ENCODE measurements around the gene EXOC2.

Gene EXOC2

GRCh38 chr6:705047-705446, 12.1 kb upstream of the EXOC2 start:
- in situ Hi-C loops (cut with HindIII; ENCODE audit: low sequenced_read_pairs) = no loop called here
- H3K4me3 ChIP-seq (ENCODE audit: low read depth, low read length) = no peak overlapping the region
- TF ChIP-seq, protein P1, sequence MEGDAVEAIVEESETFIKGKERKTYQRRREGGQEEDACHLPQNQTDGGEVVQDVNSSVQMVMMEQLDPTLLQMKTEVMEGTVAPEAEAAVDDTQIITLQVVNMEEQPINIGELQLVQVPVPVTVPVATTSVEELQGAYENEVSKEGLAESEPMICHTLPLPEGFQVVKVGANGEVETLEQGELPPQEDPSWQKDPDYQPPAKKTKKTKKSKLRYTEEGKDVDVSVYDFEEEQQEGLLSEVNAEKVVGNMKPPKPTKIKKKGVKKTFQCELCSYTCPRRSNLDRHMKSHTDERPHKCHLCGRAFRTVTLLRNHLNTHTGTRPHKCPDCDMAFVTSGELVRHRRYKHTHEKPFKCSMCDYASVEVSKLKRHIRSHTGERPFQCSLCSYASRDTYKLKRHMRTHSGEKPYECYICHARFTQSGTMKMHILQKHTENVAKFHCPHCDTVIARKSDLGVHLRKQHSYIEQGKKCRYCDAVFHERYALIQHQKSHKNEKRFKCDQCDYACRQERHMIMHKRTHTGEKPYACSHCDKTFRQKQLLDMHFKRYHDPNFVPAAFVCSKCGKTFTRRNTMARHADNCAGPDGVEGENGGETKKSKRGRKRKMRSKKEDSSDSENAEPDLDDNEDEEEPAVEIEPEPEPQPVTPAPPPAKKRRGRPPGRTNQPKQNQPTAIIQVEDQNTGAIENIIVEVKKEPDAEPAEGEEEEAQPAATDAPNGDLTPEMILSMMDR (IDR thresholded peaks at IDR 0.05; ENCODE audit: low read depth, low read length) = no peak
- DNase-seq (ENCODE audit: low read depth, low spot score) = no peak

- TF ChIP-seq, protein P1 (IDR thresholded peaks at IDR 0.05; ENCODE audit: low read depth, low read length) = no peak
- H3K4me3 ChIP-seq (ENCODE audit: low read depth, low read length) = no peak overlapping the region
- no peak for DNase-seq (ENCODE audit: low read depth, low spot score)
- in situ Hi-C loops (cut with HindIII; ENCODE audit: low sequenced_read_pairs) = no loop called here
Measured at GRCh38 chr6:704046-704445, 11.1 kb upstream of the EXOC2 start.

DNA sequence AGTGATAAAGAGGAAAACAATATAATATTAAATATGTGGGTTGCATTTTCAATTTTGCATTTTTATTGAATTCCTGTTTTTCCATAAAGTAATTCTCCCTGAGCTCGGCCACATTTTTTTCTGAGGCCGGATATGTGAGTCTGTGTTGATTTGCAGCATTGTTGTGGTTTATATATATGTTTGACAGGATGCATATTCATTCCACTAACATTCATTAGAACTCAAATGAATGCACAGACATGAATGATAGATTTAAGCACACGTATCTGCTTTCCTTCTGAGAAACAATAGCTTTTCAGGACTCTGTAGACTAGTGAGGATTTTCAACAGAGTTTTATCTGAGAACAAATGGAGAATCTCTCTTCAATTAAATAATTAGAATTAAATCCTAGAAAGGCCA, 10.6 kb upstream of the EXOC2 start:
- DNase-seq (ENCODE audit: low read depth, low spot score) = no peak
- in situ Hi-C loops (cut with HindIII; ENCODE audit: low sequenced_read_pairs) = no loop called here
- TF ChIP-seq, protein P1 (IDR thresholded peaks at IDR 0.05; ENCODE audit: low read depth, low read length) = no peak
- no peak overlapping the region for H3K4me3 ChIP-seq (ENCODE audit: low read depth, low read length)

GRCh38 chr6:701700-702479, 9.0 kb upstream of the EXOC2 start:
- TF ChIP-seq, protein P1 (IDR thresholded peaks at IDR 0.05; ENCODE audit: low read depth, low read length) = peak; percentile 17
- in situ Hi-C loops (cut with HindIII; ENCODE audit: low sequenced_read_pairs) = no loop called here
- no peak for DNase-seq (ENCODE audit: low read depth, low spot score)
- H3K4me3 ChIP-seq (ENCODE audit: low read depth, low read length) = no peak overlapping the region

DNA sequence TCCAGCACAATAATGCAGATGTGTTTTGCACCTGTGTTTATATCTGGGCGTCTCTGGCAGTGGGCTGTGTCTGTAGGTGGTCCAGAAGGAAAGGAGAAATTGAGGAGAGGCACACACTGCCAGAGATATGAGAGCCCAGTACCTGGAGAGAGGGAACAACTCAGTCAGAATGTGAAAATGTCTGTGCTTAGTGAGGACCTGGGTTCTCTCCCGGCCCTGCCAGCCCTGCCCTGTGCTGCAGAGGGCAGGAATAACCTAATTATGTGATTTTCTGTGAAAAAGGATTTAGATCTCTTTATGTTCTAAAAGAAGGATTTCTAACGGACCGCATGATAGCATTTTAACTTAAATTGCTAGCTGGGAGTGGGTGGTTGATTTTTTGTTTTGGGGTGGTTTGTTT, 8.3 kb upstream of the EXOC2 start:
- in situ Hi-C loops (cut with HindIII; ENCODE audit: low sequenced_read_pairs) = no loop called here
- TF ChIP-seq, protein P1 (IDR thresholded peaks at IDR 0.05; ENCODE audit: low read depth, low read length) = no peak
- no peak for DNase-seq (ENCODE audit: low read depth, low spot score)
- no peak overlapping the region for H3K4me3 ChIP-seq (ENCODE audit: low read depth, low read length)

DNA sequence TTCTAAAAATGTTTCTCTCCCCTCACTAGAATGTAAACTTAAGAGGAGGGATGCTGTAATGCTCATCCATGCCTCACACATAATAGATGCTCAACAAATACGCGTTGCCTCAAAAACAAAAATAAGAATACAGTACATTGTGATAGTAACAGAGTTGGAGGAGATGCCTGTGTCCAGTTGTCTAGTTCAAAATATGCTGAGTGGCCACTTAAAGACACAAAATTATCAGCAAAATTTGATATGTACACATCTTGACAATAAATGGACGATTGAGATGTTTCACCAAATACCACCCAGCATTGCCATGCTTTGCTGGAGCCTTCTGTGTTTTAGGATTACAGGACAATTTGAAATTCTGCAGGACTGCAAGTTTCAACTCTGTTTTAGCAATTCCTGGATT, 7.6 kb upstream of the EXOC2 start:
- TF ChIP-seq, protein P1 (IDR thresholded peaks at IDR 0.05; ENCODE audit: low read depth, low read length) = no peak
- no peak for DNase-seq (ENCODE audit: low read depth, low spot score)
- H3K4me3 ChIP-seq (ENCODE audit: low read depth, low read length) = no peak overlapping the region
- in situ Hi-C loops (cut with HindIII; ENCODE audit: low sequenced_read_pairs) = no loop called here
